Tibial nerve (tissue), 4 donors: ENCODE data around the gene NCR3LG1. TPM values are rescaled to one million over a fixed set of nuclear protein-coding genes. Genes with fewer than 3 reads are reported as not detected.
A peak's percentile ranks its signal among the peaks of the same experiment; 100 is the strongest.

Experiments
- DNase-seq, 2 donors: peaks; one replicate each; pipeline ENCODE4 v3.0.0-alpha.2; 2019; ENCODE audit warnings: low spot score in 2 of 2
- H3K27ac ChIP-seq, 4 donors: fragments of 200-600 bp; sonication (generic) in 3 of 4; one replicate each; pipeline ENCODE4 v1.5.1; 2017 to 2019; ENCODE audit warnings: mild to moderate bottlenecking in 1 of 4
- H3K27me3 ChIP-seq, 2 donors: fragments of 200-600 bp; sonication (generic) in 1 of 2; one replicate each; pipeline versions ENCODE4 v1.5.1 to v1.6.0; 2017 to 2019
- H3K36me3 ChIP-seq, 3 donors: fragments of 200-600 bp; sonication (generic); one replicate each; pipeline ENCODE4 v1.5.1; 2018 to 2019
- H3K4me1 ChIP-seq, 4 donors: fragments of 200-600 bp; sonication (generic) in 3 of 4; one replicate each; pipeline ENCODE4 v1.5.1; 2017 to 2019
- H3K4me3 ChIP-seq, 4 donors: fragments of 200-600 bp; sonication (generic) in 3 of 4; one replicate each; pipeline ENCODE4 v1.5.1; 2017 to 2019; ENCODE audit warnings: mild to moderate bottlenecking in 1 of 4, moderate library complexity in 1 of 4
- H3K9me3 ChIP-seq, 4 donors: fragments of 200-600 bp; sonication (generic) in 3 of 4; one replicate each; pipeline ENCODE4 v1.5.1; 2017 to 2019
- CTCF ChIP-seq, 5 experiments: fragments of 200-600 bp in 3 of 5; fragments of 450-650 bp in 2 of 5; sonication (generic) in 3 of 5; IDR thresholded peaks; one replicate each; pipeline ENCODE4 v1.5.1; 2016 to 2019; ENCODE audit warnings: antibody characterized with exemption in 5 of 5, mild to moderate bottlenecking in 3 of 5, moderate library complexity in 2 of 5
- EP300 ChIP-seq, 2 donors: sonication (generic); formaldehyde crosslinking; IDR thresholded peaks; one replicate each; pipeline ENCODE4 v1.6.1; 2017; ENCODE audit warnings: antibody characterized with exemption in 2 of 2, mild to moderate bottlenecking in 1 of 2
- POLR2A ChIP-seq, 2 donors: fragments of 450-650 bp; IDR thresholded peaks; one replicate each; pipeline ENCODE4 v1.6.1; 2017; ENCODE audit warnings: antibody characterized with exemption in 2 of 2, mild to moderate bottlenecking in 2 of 2, moderate library complexity in 2 of 2
- WGBS, 2 donors: methylation state at CpG; one replicate each; pipeline ENCODE4 v1.1.5; 2018; 5-methylcytosine and 5-hydroxymethylcytosine counted together
- total RNA-seq, 4 donors: library from RNA; depleted of rRNA; stranded (reverse); fragments of >200 nt; gene quantifications; one replicate each; pipeline ENCODE4 v1.1.0, GENCODE V29; 2016

The NCR3LG1 gene
- total RNA-seq, 4 donors from 2014 or later, result 1.0 to 2.2 (median 2.0) TPM

- DNase-seq, result no peak
- Histone ChIP-seq H3K27ac (no peak overlapping the region), H3K4me1 (peaks cover 0 to 14% (median 2%) of the 10 kb centered on the region in 4 donors), H3K36me3 (no peaks in the 10 kb centered on the region), H3K27me3 (peaks cover 0 to 13% of the 10 kb centered on the region in 2 donors), H3K9me3 (no peaks in the 10 kb centered on the region), H3K4me3 (no peak overlapping the region)
- TF ChIP-seq POLR2A (IDR thresholded peaks at IDR 0.05), result no peak
- TF ChIP-seq CTCF (IDR thresholded peaks at IDR 0.05), result no peak
- TF ChIP-seq EP300 (IDR thresholded peaks at IDR 0.05), result no peak
- 70 to 72% methylated on average over 5 of the region's 5 CpGs for WGBS, 2 donors
Observed at GRCh38 chr11:17385492-17385891, 33.9 kb downstream of the NCR3LG1 start.

- no peak for TF ChIP-seq EP300 (IDR thresholded peaks at IDR 0.05)
- no peak for TF ChIP-seq CTCF (IDR thresholded peaks at IDR 0.05)
- TF ChIP-seq POLR2A (IDR thresholded peaks at IDR 0.05), result no peak
- Histone ChIP-seq H3K4me1 (peaks cover 0 to 14% (median 2%) of the 10 kb centered on the region in 4 donors), H3K27me3 (peaks cover 0 to 13% of the 10 kb centered on the region in 2 donors), H3K36me3 (no peaks in the 10 kb centered on the region), H3K4me3 (no peak overlapping the region), H3K9me3 (no peaks in the 10 kb centered on the region), H3K27ac (peak overlapping the region in 1 of 4 donors; percentile 32)
- 63 to 74% methylated on average over 5 of the region's 6 CpGs for WGBS, 2 donors
- DNase-seq, result no peak
Observed at GRCh38 chr11:17385926-17386325, 34.3 kb downstream of the NCR3LG1 start.

GRCh38 chr11:17386331-17387084, 34.9 kb downstream of the NCR3LG1 start:
- no peak overlapping the region for H3K4me3 ChIP-seq
- no peaks in the 10 kb centered on the region for H3K9me3 ChIP-seq
- no peaks in the 10 kb centered on the region for H3K36me3 ChIP-seq
- DNase-seq, result no peak
- peaks cover 0 to 14% (median 2%) of the 10 kb centered on the region in 4 donors for H3K4me1 ChIP-seq
- peak overlapping the region in 1 of 4 donors; percentile 32 for H3K27ac ChIP-seq
- 56 to 65% methylated on average over 11 to 23 of the region's 23 CpGs for WGBS, 2 donors
- peaks cover 0 to 13% of the 10 kb centered on the region in 2 donors for H3K27me3 ChIP-seq
- TF ChIP-seq CTCF (IDR thresholded peaks at IDR 0.05) (peak; percentile 33 to 52 (median 43)), EP300 (IDR thresholded peaks at IDR 0.05) (no peak), POLR2A (IDR thresholded peaks at IDR 0.05) (no peak)

- Histone ChIP-seq H3K27ac (no peak overlapping the region), H3K27me3 (peaks cover 0 to 13% of the 10 kb centered on the region in 2 donors), H3K9me3 (no peaks in the 10 kb centered on the region), H3K4me1 (peaks cover 0 to 14% (median 2%) of the 10 kb centered on the region in 4 donors), H3K36me3 (no peaks in the 10 kb centered on the region), H3K4me3 (no peak overlapping the region)
- no peak for DNase-seq
- 95 to 96% methylated on average over 18 to 20 of the region's 20 CpGs for WGBS, 2 donors
- TF ChIP-seq CTCF (IDR thresholded peaks at IDR 0.05) (no peak), POLR2A (IDR thresholded peaks at IDR 0.05) (no peak), EP300 (IDR thresholded peaks at IDR 0.05) (no peak)
Observed at GRCh38 chr11:17387254-17387653, 35.7 kb downstream of the NCR3LG1 start.

GRCh38 chr11:17387811-17388210, 36.2 kb downstream of the NCR3LG1 start:
- WGBS, 2 donors, result 88 to 94% methylated on average over 6 to 12 of the region's 20 CpGs
- Histone ChIP-seq H3K9me3 (no peaks in the 10 kb centered on the region), H3K27ac (no peak overlapping the region), H3K4me3 (no peak overlapping the region), H3K36me3 (no peaks in the 10 kb centered on the region), H3K27me3 (peaks cover 0 to 13% of the 10 kb centered on the region in 2 donors), H3K4me1 (peaks cover 0 to 14% (median 2%) of the 10 kb centered on the region in 4 donors)
- no peak for DNase-seq
- TF ChIP-seq POLR2A (IDR thresholded peaks at IDR 0.05), result no peak
- TF ChIP-seq CTCF (IDR thresholded peaks at IDR 0.05), result no peak
- TF ChIP-seq EP300 (IDR thresholded peaks at IDR 0.05), result no peak
